AG04450 (cell line): ENCODE results near the gene NOP56. TPM values are rescaled to one million over a fixed set of nuclear protein-coding genes. Genes with fewer than 3 reads are reported as not detected.

Source experiments
- CTCF ChIA-PET: fragments of 300-600, 350-600 bp; formaldehyde crosslinking; extraction: SDS; loops from one replicate; lab custom pipeline; 2022; ENCODE audit warnings: antibody characterized with exemption, inconsistent platforms; lab: Charles Lee
- POLR2A ChIA-PET: fragments of 350-600 bp; formaldehyde crosslinking; extraction: SDS; loops from one replicate; lab custom pipeline; 2021; ENCODE audit warnings: antibody characterized with exemption, inconsistent platforms; lab: Yijun Ruan, JAX
- DNase-seq: peaks from one replicate; pipeline ENCODE4 v3.0.0-alpha.2; 2011; ENCODE audit warnings: low read depth, low spot score
- H3K27ac ChIP-seq: one replicate; pipeline ENCODE4 v1.5.1; 2012; ENCODE audit warnings: low read depth, low read length, control low read depth
- H3K27me3 ChIP-seq: one replicate; pipeline ENCODE4 v1.6.0; 2012; ENCODE audit warnings: low read length; ENCODE audit not compliant: control insufficient read depth, insufficient read depth
- H3K4me3 ChIP-seq: 2 replicates; pipeline ENCODE4 v1.5.1; 2011; ENCODE audit warnings: mild to moderate bottlenecking, low read depth, low read length, control low read depth
- H3K9me3 ChIP-seq: 2 replicates; pipeline ENCODE4 v1.5.1; 2012; ENCODE audit warnings: low read length; ENCODE audit not compliant: control insufficient read depth, insufficient read depth
- CTCF ChIP-seq: IDR thresholded peaks from 2 replicates; pipeline ENCODE4 v1.5.1; 2011; ENCODE audit warnings: low read depth, low read length, control low read depth, inconsistent platforms
- polyA plus RNA-seq: library from polyadenylated mRNA; depleted of rRNA; stranded (reverse); fragments of >200 nt; gene quantifications from 2 replicates; pipeline ENCODE4 v1.2.3, GENCODE V29; 2011; rRNA removed
- small RNA-seq: library from RNA; depleted of rRNA; stranded (forward); fragments of <200 nt; gene quantifications from one replicate; pipeline ENCODE3, GENCODE V24; 2012; ENCODE audit warnings: low read depth; ENCODE audit not compliant: insufficient read length

Gene NOP56
- polyA plus RNA-seq, 1 experiment: 142 TPM

- Histone ChIP-seq H3K4me3 (no peak overlapping the region), H3K9me3 (no peaks in the 10 kb centered on the region), H3K27me3 (peaks cover 37% of the 10 kb centered on the region), H3K27ac (no peak overlapping the region)
- ChIA-PET POLR2A (no interaction called here), CTCF (no interaction called here)
- TF ChIP-seq CTCF: no peak
- no peak for DNase-seq
Observed at GRCh38 chr20:2705931-2706645, 53.7 kb downstream of the NOP56 start.

DNA sequence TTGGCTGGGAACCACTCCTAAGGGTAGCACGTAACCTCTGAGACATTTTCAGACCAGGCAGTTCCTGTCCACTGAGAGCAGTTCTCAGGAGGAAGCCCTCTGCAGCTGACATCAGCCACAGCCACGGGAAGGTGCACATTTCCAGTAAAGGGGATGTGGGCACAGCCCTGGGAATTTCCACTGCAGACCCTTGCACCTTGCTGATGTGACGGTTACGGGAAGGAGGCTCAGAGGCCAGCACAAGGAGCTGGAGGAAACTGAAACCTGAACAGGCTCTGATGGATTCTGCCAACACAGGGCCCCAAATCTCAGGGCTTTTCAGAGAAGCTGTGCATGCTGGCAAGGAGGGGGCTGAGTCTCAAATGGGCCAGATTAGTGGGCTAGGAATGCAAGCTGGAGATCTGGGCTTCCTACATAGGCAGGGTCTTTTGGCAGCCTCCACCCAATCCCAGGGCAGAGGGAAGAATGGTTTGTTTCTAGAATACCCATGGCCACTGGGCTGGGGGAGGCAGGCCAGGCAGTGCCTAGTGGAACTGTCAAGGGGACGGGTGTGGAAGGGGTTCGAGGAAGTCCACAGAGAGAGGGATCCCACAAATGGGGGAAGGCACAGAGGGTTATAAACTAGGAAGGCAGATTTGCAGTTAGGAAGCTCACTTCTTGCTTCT, 54.4 kb downstream of the NOP56 start:
- POLR2A ChIA-PET: no interaction called here
- H3K27ac ChIP-seq: no peak overlapping the region
- no peak for TF ChIP-seq CTCF
- no peaks in the 10 kb centered on the region for H3K9me3 ChIP-seq
- H3K4me3 ChIP-seq: no peak overlapping the region
- DNase-seq: no peak
- CTCF ChIA-PET: no interaction called here
- H3K27me3 ChIP-seq: peaks cover 34% of the 10 kb centered on the region

GRCh38 chr20:2707353-2708072, 55.1 kb downstream of the NOP56 start:
- H3K4me3 ChIP-seq: no peak overlapping the region
- ChIA-PET POLR2A (no interaction called here), CTCF (interaction anchor here (0.6 kb wide), 1 partner anchor 20 kb away, joined by 3 read pairs; no protein-coding TSS in a partner anchor)
- H3K27me3 ChIP-seq: peaks cover 33% of the 10 kb centered on the region
- no peak for DNase-seq
- H3K9me3 ChIP-seq: no peaks in the 10 kb centered on the region
- no peak overlapping the region for H3K27ac ChIP-seq
- TF ChIP-seq CTCF: no peak

Small RNAs within 50 kb of the gene (small RNA-seq; reads per million reads assigned to genes)
- not detected for gene SNORA51
- gene SNORD110: not detected
- gene SNORD56: not detected
- gene SNORD57: not detected
- not detected for gene SNORD86

Other genes with a start within 250 kb of the NOP56 start
- gene SNRPB, start 181.8 kb upstream of the NOP56 start, polyA plus RNA-seq: 137 and 142 TPM in 2 replicates
- gene ZNF343, start 143.7 kb upstream of the NOP56 start, polyA plus RNA-seq: 10.8 and 11.4 TPM in 2 replicates
- not detected in 2 replicates for gene TMC2, start 116.1 kb upstream of the NOP56 start, polyA plus RNA-seq
- gene IDH3B, start 11.6 kb downstream of the NOP56 start, polyA plus RNA-seq: 113 and 116 TPM in 2 replicates
- gene EBF4, start 40.1 kb downstream of the NOP56 start, polyA plus RNA-seq: 0.60 and 0.98 TPM in 2 replicates
- 9.0 and 12.9 TPM in 2 replicates for gene CPXM1, start 148.0 kb downstream of the NOP56 start, polyA plus RNA-seq
- not detected in 2 replicates for gene C20orf141, start 162.4 kb downstream of the NOP56 start, polyA plus RNA-seq
- gene TMEM239, start 163.7 kb downstream of the NOP56 start, polyA plus RNA-seq: not detected in 2 replicates
- gene PCED1A, start 188.0 kb downstream of the NOP56 start, polyA plus RNA-seq: 17.5 and 19.7 TPM in 2 replicates
- 33.5 and 36.7 TPM in 2 replicates for gene VPS16, start 188.1 kb downstream of the NOP56 start, polyA plus RNA-seq
- gene PTPRA, start 220.8 kb downstream of the NOP56 start, polyA plus RNA-seq: 68.0 and 87.4 TPM in 2 replicates